HuH-7 (cell line): ENCODE results near the gene POU2F2.

Source experiments
- DNase-seq: peaks from one replicate; pipeline ENCODE4 v3.0.0; 2011; ENCODE audit warnings: low spot score

The POU2F2 gene

DNA sequence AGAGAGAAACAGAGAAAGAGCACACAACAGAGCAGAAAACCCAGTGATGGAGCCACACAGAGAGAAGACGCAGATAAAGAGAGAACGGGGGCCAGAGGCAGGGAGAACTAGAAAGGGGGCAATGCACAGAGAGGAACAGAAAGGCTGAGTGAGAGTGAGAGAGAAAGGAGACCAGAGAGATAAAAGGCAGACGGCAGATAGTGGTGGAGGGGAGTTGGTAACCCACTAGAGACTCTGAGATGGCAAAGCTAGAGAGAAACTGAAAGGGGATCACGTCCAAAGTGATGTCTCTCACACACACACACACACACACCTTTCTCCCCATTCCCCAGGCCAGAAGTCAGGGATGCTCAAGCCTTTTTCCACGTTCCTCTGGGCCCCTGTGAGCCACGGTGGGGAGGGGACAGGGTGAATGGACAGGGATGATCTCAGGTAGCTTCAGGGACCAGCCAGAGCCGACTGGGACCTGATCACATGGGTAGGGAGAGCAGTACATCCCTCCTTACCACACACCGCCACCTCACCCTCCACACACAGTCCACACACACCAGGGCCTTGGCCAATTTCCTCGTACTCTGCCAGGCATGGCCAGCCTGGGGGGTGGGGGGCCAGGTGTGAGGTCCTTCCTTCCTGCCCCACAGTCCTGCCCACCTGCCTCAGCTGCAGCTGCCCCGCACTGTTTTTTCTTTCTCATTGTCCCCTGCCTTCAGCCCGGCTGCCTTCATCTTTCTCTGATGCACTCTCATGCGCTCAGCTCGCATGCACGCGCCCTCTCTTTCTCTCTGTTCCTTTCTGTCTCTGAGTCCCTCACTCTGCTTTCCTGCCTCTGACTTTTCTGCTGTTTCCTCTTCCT is 22.5 kb upstream of the POU2F2 start:
- no peak for DNase-seq

GRCh38 chr19:42153672-42154433 is 21.6 kb upstream of the POU2F2 start:
- no peak for DNase-seq

DNA sequence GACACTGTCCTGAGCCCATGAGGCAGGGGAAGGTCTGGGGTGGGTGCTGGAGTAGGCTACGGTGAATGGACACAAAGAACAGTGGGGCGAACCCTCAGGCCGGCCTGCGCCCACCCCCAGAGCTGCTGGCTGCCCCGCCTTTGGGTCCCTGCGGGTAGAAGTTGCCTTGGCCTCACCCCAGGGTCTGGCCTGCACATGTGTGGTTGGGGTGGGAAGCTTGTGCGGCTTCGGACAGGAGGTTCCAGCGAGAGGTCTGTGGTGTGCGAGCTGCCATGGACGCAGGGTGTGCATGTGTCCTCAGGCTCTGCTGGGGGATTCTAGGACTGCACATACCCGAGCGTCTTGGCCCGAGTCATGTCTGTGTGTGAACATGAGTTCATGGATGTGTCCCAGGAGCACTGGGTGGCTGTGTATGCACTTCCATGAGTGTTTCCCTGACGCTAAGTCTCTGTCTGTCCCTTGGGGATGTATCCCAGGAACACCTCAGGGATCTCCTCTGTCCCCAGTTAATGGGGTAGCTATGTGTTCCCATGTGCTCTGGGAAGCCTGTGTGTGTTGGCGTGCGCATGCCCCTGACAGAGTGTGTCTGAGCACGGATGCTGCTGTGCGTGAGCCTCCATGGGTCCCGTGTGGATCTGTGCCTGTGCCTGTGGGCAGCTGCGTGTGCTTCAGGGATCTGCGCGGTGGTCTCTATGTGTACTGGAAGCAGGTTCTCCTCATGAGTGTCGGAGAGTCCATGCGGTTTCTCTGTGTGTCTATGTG is 20.8 kb upstream of the POU2F2 start:
- no peak for DNase-seq

- DNase-seq = no peak
Measured at GRCh38 chr19:42151782-42152684, 19.8 kb upstream of the POU2F2 start.

- DNase-seq = no peak
Measured at GRCh38 chr19:42150911-42151361, 18.7 kb upstream of the POU2F2 start.

- no peak for DNase-seq
Measured at GRCh38 chr19:42150364-42150763, 18.1 kb upstream of the POU2F2 start.

- no peak for DNase-seq
Measured at GRCh38 chr19:42149447-42150202, 17.4 kb upstream of the POU2F2 start.

- no peak for DNase-seq
Measured at GRCh38 chr19:42148266-42148665, 16.0 kb upstream of the POU2F2 start.

- peak; percentile 61 for DNase-seq
Measured at GRCh38 chr19:42143341-42144234, 11.3 kb upstream of the POU2F2 start.

- peak; percentile 74 for DNase-seq
Measured at GRCh38 chr19:42140125-42140754, 8.0 kb upstream of the POU2F2 start.

GRCh38 chr19:42134535-42135070 is 2.4 kb upstream of the POU2F2 start:
- DNase-seq = no peak

- peak; percentile 90 for DNase-seq
Measured at GRCh38 chr19:42132851-42133528, 744 bp upstream of the POU2F2 start.

DNA sequence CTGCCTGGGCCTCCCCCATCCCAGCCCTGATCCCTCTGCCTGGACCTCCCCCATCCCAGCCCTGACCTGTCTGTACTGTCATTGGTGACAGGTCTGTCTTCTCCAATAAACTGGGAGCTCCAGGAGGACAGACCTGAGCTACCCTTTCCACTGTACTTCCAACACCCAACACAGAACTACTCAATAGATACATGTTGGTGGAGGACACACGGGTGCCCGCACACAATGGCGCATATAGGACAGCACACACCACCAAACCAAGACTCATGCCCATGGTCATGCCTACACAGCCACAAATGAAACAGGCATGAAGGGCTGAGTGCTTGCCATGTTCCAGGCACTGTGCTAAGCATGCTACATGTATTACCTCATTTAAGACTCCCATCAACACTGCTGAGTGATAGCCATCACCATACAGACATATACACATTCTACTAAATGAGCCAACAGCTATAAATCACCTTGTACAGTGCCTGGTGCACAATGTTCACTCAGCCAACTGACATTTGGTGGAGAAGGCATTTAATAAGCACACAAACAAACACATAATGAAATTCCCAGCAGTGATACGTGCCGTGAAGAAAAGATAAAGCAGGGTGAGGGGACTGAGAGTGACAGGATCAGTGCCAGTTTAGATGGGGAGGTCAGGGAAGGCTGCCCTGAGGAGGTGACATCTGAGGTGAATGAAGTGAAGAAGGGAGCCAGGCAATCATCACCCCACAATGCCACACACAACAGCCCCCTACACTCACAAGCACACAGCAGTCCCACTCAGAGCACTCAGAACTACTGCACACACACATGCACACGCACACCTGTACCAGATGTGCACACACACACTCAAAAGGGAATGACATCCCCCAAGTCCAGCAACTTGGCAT is 857 bp downstream of the POU2F2 start:
- DNase-seq = no peak

GRCh38 chr19:42130254-42130573 is 2.0 kb downstream of the POU2F2 start:
- no peak for DNase-seq

DNA sequence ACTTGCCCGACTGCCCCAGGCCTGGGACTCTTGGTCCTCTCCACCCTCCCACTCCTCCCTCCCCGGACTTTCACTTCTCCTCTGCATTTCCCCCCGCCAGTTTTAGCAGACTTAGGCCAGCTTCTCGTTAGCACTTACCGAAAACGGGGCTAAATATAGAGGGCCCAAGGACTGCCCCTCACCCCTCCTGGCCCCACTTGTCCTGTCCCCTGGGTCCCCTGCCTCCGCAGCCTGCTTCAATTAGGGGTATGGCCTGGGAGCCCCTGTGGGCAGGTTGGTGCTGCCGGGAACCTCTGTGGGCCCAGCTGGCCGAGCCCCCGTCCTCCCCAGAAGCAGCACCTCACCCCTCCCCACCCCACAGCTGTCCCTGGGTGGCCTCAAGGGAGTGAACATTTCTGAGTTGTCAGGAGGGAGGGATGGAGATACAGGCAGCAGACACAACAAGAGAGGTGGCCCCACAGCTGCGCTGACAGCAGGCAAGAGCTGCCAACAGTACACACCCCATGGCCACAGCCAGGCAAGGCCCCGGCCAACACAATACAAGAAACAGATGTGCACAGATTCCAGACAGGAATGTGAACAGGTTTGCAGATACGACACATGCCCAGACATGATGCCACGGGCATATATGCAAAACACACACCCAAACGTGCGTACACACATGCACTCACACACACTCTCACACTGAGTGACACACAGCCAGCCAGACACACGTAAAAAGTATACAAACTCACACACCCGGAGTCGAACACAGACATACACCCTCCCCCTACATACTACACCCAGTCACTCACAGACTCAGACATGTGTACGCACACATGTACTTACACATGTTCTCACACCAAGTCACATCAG is 2.6 kb downstream of the POU2F2 start:
- DNase-seq = no peak

GRCh38 chr19:42126574-42126973 is 5.7 kb downstream of the POU2F2 start:
- DNase-seq = no peak
